Subcutaneous adipose tissue (tissue), 4 donors: Measurements from ENCODE around the gene ZNF516. TPM values are rescaled to one million over a fixed set of nuclear protein-coding genes. Genes with fewer than 3 reads are reported as not detected.

Source experiments
- CTCF ChIP-seq: fragments of 450-650 bp; IDR thresholded peaks from one replicate; pipeline ENCODE4 v1.5.1; 2016; ENCODE audit warnings: low read depth, mild to moderate bottlenecking, control low read depth, antibody characterized with exemption, moderate library complexity
- total RNA-seq, 4 donors: library from RNA; depleted of rRNA; stranded (reverse); fragments of >200 nt; gene quantifications; one replicate each; pipeline ENCODE4 v1.1.0, GENCODE V29; 2016

Gene ZNF516
- total RNA-seq, 4 donors from 2014 or later: 15.4 to 22.3 (median 17.5) TPM

GRCh38 chr18:76441668-76442412, 53.2 kb downstream of the ZNF516 start:
- TF ChIP-seq CTCF: no peak

- TF ChIP-seq CTCF: no peak
Observed at GRCh38 chr18:76441002-76441667, 53.9 kb downstream of the ZNF516 start.

GRCh38 chr18:76437910-76438309, 57.1 kb downstream of the ZNF516 start:
- no peak for TF ChIP-seq CTCF

- TF ChIP-seq CTCF: no peak
Observed at GRCh38 chr18:76437011-76437410, 58.0 kb downstream of the ZNF516 start.

- no peak for TF ChIP-seq CTCF
Observed at GRCh38 chr18:76436342-76436741, 58.7 kb downstream of the ZNF516 start.

- no peak for TF ChIP-seq CTCF
Observed at GRCh38 chr18:76435316-76435989, 59.6 kb downstream of the ZNF516 start.

- TF ChIP-seq CTCF: no peak
Observed at GRCh38 chr18:76434452-76434851, 60.6 kb downstream of the ZNF516 start.
